DND-41 (cell line): Measurements from ENCODE around the gene KRT27.

ENCODE experiments used
- ATAC-seq: fragments of 200-7000 bp; cut with Tn5 transposase; 3 replicates; pipeline ENCODE4 v1.9.1; 2021; ENCODE audit warnings: low read depth; ENCODE audit not compliant: insufficient read depth
- DNase-seq: peaks from one replicate; pipeline ENCODE4 v3.0.0-alpha.2; 2020
- H2AFZ ChIP-seq: 2 replicates; pipeline ENCODE4 v1.6.0; 2012; ENCODE audit warnings: low read depth, low read length
- H3K27ac ChIP-seq: 2 replicates; pipeline ENCODE4 v1.5.1; 2012; ENCODE audit warnings: low read length, inconsistent platforms
- H3K27me3 ChIP-seq: fragments of 200-600 bp; sonication (generic); 2 replicates; pipeline ENCODE4 v1.6.0; 2012; ENCODE audit warnings: low read length, mild to moderate bottlenecking, inconsistent platforms; ENCODE audit not compliant: insufficient read depth, poor library complexity
- H3K36me3 ChIP-seq: 2 replicates; pipeline ENCODE4 v1.5.1; 2012; ENCODE audit warnings: low read length, inconsistent platforms; ENCODE audit not compliant: insufficient read depth
- H3K4me1 ChIP-seq: 2 replicates; pipeline ENCODE4 v1.5.1; 2012; ENCODE audit warnings: mild to moderate bottlenecking, low read length; ENCODE audit not compliant: insufficient read depth
- H3K4me2 ChIP-seq: 2 replicates; pipeline ENCODE4 v1.6.0; 2012; ENCODE audit warnings: mild to moderate bottlenecking, moderate library complexity, low read length, inconsistent platforms; ENCODE audit not compliant: insufficient read depth
- H3K4me3 ChIP-seq, 2 experiments: fragments of 200-600 bp in 1 of 2; shearing (Covaris generic) in 1 of 2; 2 replicates each; pipeline ENCODE4 v1.5.1; 2012 to 2016; ENCODE audit warnings: inconsistent platforms in 2 of 2, low read length in 2 of 2, mild to moderate bottlenecking in 2 of 2, low read depth in 1 of 2, moderate library complexity in 1 of 2
- H3K79me2 ChIP-seq: 2 replicates; pipeline ENCODE4 v1.6.0; 2012; ENCODE audit warnings: low read length, inconsistent platforms; ENCODE audit not compliant: insufficient read depth
- H3K9ac ChIP-seq: 2 replicates; pipeline ENCODE4 v1.6.0; 2012; ENCODE audit warnings: low read depth, mild to moderate bottlenecking, inconsistent platforms, low read length, moderate library complexity
- H3K9me3 ChIP-seq: 2 replicates; pipeline ENCODE4 v1.5.1; 2012; ENCODE audit warnings: low read length, moderate library complexity, mild to moderate bottlenecking, inconsistent platforms; ENCODE audit not compliant: insufficient read depth, severe bottlenecking
- H4K20me1 ChIP-seq: 2 replicates; pipeline ENCODE4 v1.6.0; 2012; ENCODE audit warnings: low read length; ENCODE audit not compliant: insufficient read depth
- CTCF ChIP-seq: IDR thresholded peaks from 2 replicates; pipeline ENCODE4 v1.5.1; 2012; ENCODE audit warnings: borderline replicate concordance, low read length, moderate library complexity, mild to moderate bottlenecking; ENCODE audit not compliant: poor library complexity, severe bottlenecking; ENCODE audit errors: extremely low read depth
- EZH2 ChIP-seq: IDR thresholded peaks from 3 replicates; pipeline ENCODE4 v1.6.1; 2012; ENCODE audit warnings: borderline replicate concordance, low read depth, mild to moderate bottlenecking, moderate library complexity, low read length, inconsistent platforms; ENCODE audit not compliant: severe bottlenecking

KRT27 gene

GRCh38 chr17:40782450-40782849, at the start of gene KRT27:
Gene KRT27, minus strand, starts transcription at chr17:40782550. Its CDS starts 57 bp downstream, at chr17:40782493.
- Histone ChIP-seq H3K9me3 (no peaks in the 10 kb centered on the region), H4K20me1 (no peaks in the 10 kb centered on the region), H3K36me3 (no peaks in the 10 kb centered on the region), H3K79me2 (no peaks in the 10 kb centered on the region), H2AFZ (no peak within 1 kb of the TSS), H3K9ac (no peak within 1 kb of the TSS), H3K27me3 (peaks cover 11% of the 10 kb centered on the region), H3K4me1 (no peaks in the 10 kb centered on the region), H3K4me3 (no peak within 1 kb of the TSS), H3K4me2 (no peak within 1 kb of the TSS), H3K27ac (no peak within 1 kb of the TSS)
- TF ChIP-seq EZH2, result no peak
- no peak for TF ChIP-seq CTCF
- ATAC-seq, result no peak
- DNase-seq, result no peak

GRCh38 chr17:40830085-40830776, 47.9 kb upstream of the KRT27 start:
- ATAC-seq (no peak), DNase-seq (no peak)
- no peaks in the 10 kb centered on the region for H3K27me3 ChIP-seq
- H3K9ac ChIP-seq, result no peak overlapping the region
- H2AFZ ChIP-seq, result no peak overlapping the region
- H3K27ac ChIP-seq, result no peak overlapping the region
- no peak overlapping the region for H3K4me2 ChIP-seq
- H3K9me3 ChIP-seq, result no peaks in the 10 kb centered on the region
- H3K4me1 ChIP-seq, result no peaks in the 10 kb centered on the region; the same call in 1 of the 2 replicates
- peaks cover 6% of the 10 kb centered on the region; the same call in 1 of the 2 replicates for H3K36me3 ChIP-seq
- 0 out of 2 replicates have a peak, but pooled peaks cover 2% of the 10 kb centered on the region for H3K79me2 ChIP-seq
- TF ChIP-seq EZH2 (no peak), CTCF (no peak)
- H3K4me3 ChIP-seq, result no peak overlapping the region
- no peaks in the 10 kb centered on the region for H4K20me1 ChIP-seq

DNA sequence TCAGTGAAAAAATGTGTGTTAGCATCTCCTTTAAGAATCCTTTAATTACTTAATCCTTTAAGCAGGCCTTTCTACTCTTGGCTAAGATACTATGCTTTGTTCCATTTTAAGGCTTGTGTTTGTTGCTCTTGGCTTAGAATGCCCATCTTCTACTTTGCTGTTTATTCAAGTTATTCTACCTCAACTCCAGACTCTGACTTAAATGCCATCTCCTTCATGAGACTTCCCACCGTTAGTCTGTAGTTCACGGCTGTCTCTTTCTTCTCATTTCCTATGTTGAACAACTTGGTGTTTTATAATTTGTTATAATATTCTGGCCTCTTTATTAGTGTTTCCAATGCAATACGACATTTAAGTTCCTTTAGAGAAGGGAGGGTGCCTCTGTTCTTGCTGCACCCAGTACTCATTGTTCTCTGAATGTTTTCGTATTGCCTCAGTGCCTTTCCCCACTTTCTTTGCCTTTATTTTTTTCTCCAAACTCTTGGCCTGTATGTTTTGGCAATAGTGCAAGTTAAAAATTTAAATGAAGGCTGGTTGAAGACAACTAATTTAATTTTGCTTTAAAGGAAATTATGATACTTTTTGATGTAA, 46.2 kb upstream of the KRT27 start:
- no peaks in the 10 kb centered on the region for H3K27me3 ChIP-seq
- H2AFZ ChIP-seq, result no peak overlapping the region
- no peaks in the 10 kb centered on the region for H4K20me1 ChIP-seq
- no peak overlapping the region for H3K9ac ChIP-seq
- H3K36me3 ChIP-seq, result no peaks in the 10 kb centered on the region
- no peak overlapping the region for H3K4me2 ChIP-seq
- ATAC-seq, result no peak
- H3K79me2 ChIP-seq, result 0 out of 2 replicates have a peak, but pooled peaks cover 2% of the 10 kb centered on the region
- no peak for DNase-seq
- H3K9me3 ChIP-seq, result no peaks in the 10 kb centered on the region
- TF ChIP-seq CTCF (no peak), EZH2 (no peak)
- H3K27ac ChIP-seq, result no peak overlapping the region
- no peaks in the 10 kb centered on the region; the same call in 1 of the 2 replicates for H3K4me1 ChIP-seq
- H3K4me3 ChIP-seq, result no peak overlapping the region
